Limb (tissue), 2 donors: Measurements from ENCODE around the gene SPINT3.

Source experiments
- DNase-seq, 2 donors: peaks; one replicate each; pipeline ENCODE4 v3.0.0-alpha.2; 2016; ENCODE audit errors: extremely low spot score in 2 of 2

SPINT3 gene

GRCh38 chr20:45515147-45515913 lies at the start of gene SPINT3:
Gene SPINT3 (minus strand): TSS chr20:45515622. CDS start chr20:45515608, 14 bp downstream.
- DNase-seq, result no peak

GRCh38 chr20:45564760-45565276 lies 49.4 kb upstream of the SPINT3 start:
- no peak for DNase-seq

GRCh38 chr20:45555198-45555597 lies 39.8 kb upstream of the SPINT3 start:
- no peak for DNase-seq

GRCh38 chr20:45552456-45552855 lies 37.0 kb upstream of the SPINT3 start:
- no peak for DNase-seq

- DNase-seq, result no peak
These were observed 35.3 kb upstream of the SPINT3 start for GRCh38 chr20:45550765-45551164.

GRCh38 chr20:45548410-45548809 lies 33.0 kb upstream of the SPINT3 start:
- DNase-seq, result no peak

- no peak for DNase-seq
These were observed 31.9 kb upstream of the SPINT3 start, which contains the start of gene EPPIN for GRCh38 chr20:45547206-45547770. Gene EPPIN (minus strand): TSS chr20:45547401. CDS start chr20:45547357, 44 bp downstream.

- DNase-seq, result peak in 1 of 2 donors; percentile 23
These were observed 30.5 kb upstream of the SPINT3 start for GRCh38 chr20:45545754-45546453.

- DNase-seq, result no peak
These were observed 29.9 kb upstream of the SPINT3 start for GRCh38 chr20:45545351-45545750.

GRCh38 chr20:45539382-45539781 lies 24.0 kb upstream of the SPINT3 start, which contains the start of gene WFDC6:
Gene WFDC6 (minus strand): TSS chr20:45539482. CDS start chr20:45539407, 75 bp downstream.
- no peak for DNase-seq

GRCh38 chr20:45538209-45538799 lies 22.9 kb upstream of the SPINT3 start:
- DNase-seq, result no peak

- DNase-seq, result no peak
These were observed 11.9 kb upstream of the SPINT3 start for GRCh38 chr20:45527294-45527693.

GRCh38 chr20:45523821-45524220 lies 8.4 kb upstream of the SPINT3 start:
- DNase-seq, result no peak

GRCh38 chr20:45518282-45518681 lies 2.9 kb upstream of the SPINT3 start:
- no peak for DNase-seq

GRCh38 chr20:45510242-45510862 lies 5.1 kb downstream of the SPINT3 start:
- DNase-seq, result no peak

GRCh38 chr20:45509091-45509490 lies 6.3 kb downstream of the SPINT3 start:
- no peak for DNase-seq

- no peak for DNase-seq
These were observed 7.1 kb downstream of the SPINT3 start for GRCh38 chr20:45508068-45508886.

GRCh38 chr20:45507011-45507820 lies 8.2 kb downstream of the SPINT3 start:
- no peak for DNase-seq

- DNase-seq, result no peak
These were observed 9.0 kb downstream of the SPINT3 start for GRCh38 chr20:45506398-45506797.
